Epithelial cell of proximal tubule (primary cell): Measurements from ENCODE around the gene SPTBN2. TPM values are rescaled to one million over a fixed set of nuclear protein-coding genes. Genes with fewer than 3 reads are reported as not detected.

Experiments
- DNase-seq: peaks from one replicate; pipeline ENCODE4 v3.0.0-alpha.2; 2011; ENCODE audit warnings: low read depth
- H3K4me3 ChIP-seq: 2 replicates; pipeline ENCODE4 v1.5.1; 2011; ENCODE audit warnings: low read depth, mild to moderate bottlenecking, low read length
- total RNA-seq: library from RNA; depleted of rRNA; stranded (reverse); fragments of >200 nt; gene quantifications from 2 replicates; pipeline ENCODE4 v1.2.3, GENCODE V29; 2015
- TF ChIP-seq, protein P1 (sequence below): conservative IDR thresholded peaks from 2 replicates; pipeline ENCODE4 v1.5.1; 2012; ENCODE audit warnings: low read depth, mild to moderate bottlenecking, low read length

The SPTBN2 gene
- total RNA-seq, 1 donor from 2014 or later: 63.9 TPM

GRCh38 chr11:66688561-66689534 is 40.2 kb downstream of the SPTBN2 start:
- TF ChIP-seq, protein P1, sequence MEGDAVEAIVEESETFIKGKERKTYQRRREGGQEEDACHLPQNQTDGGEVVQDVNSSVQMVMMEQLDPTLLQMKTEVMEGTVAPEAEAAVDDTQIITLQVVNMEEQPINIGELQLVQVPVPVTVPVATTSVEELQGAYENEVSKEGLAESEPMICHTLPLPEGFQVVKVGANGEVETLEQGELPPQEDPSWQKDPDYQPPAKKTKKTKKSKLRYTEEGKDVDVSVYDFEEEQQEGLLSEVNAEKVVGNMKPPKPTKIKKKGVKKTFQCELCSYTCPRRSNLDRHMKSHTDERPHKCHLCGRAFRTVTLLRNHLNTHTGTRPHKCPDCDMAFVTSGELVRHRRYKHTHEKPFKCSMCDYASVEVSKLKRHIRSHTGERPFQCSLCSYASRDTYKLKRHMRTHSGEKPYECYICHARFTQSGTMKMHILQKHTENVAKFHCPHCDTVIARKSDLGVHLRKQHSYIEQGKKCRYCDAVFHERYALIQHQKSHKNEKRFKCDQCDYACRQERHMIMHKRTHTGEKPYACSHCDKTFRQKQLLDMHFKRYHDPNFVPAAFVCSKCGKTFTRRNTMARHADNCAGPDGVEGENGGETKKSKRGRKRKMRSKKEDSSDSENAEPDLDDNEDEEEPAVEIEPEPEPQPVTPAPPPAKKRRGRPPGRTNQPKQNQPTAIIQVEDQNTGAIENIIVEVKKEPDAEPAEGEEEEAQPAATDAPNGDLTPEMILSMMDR: no peak
- no peak for DNase-seq
- no peak overlapping the region for H3K4me3 ChIP-seq

DNA sequence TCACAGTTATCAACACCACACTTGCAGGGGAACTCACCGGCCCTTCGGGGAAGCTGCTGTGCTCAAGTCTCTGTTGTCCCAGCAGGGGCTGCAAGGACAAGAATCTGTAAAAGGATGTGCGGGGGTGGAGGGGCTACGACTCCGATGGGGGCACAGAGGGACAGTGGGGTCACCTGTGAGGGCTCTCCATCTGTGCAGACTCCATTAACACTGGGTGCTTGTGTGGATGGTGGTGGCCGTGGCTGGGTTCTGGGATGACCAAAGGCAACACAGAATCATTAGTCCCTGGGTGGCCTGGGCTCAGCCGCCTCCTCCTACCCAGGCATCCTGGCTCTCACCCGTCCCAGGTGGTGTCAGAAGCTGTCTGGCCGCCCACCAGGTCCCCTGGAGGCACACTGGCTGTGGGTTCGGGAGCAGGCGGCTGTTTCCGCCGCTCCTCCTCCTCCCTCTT is 41.2 kb downstream of the SPTBN2 start:
- no peak overlapping the region for H3K4me3 ChIP-seq
- no peak for DNase-seq
- TF ChIP-seq, protein P1: no peak

DNA sequence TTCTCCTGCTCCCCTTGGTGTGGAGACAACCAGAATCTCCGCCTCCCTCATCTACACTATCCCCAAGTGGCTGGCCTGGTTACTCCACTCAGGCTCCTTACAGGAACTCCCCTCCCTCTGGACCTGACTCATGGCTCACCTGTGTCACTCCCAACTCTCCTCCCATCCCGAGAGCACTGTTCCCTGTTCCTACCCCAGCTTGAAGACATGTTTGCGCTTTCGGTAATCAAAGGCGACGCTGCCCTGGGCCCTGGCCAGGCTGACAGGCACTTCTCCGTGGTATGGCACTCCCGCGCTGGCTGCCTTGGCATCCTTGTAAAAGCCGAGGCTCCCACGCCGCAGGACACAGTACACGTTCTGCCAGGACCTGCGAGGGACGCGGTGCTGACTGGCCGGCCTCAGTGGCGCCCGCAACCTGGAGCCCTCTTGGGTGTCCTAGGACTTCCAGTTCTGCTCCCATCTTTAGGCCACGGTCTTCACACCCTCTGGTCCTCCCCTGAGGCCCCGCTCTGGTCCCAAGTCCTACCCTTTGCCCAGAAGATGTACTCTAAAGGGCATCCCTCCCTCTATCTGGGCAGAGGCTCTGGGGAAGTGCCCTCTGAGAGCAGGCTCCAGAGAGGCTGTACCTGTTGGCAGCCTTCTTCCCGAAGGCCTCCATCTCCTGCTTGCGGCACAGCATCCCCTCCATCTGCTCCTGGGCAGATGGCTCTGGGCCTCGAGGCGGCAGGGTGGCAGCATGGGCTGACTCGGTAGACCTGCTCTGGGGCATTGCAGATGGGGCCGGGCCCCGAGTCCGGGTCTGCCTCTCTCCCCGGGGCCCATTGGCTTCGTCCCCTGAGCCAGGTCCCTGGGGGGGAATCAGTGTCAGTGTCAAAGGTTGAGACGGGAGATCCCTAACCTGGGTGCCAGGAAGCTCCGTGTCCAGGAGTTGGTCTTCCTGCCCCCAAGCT is 41.9 kb downstream of the SPTBN2 start:
- no peak overlapping the region for H3K4me3 ChIP-seq
- DNase-seq: no peak
- TF ChIP-seq, protein P1: no peak

DNA sequence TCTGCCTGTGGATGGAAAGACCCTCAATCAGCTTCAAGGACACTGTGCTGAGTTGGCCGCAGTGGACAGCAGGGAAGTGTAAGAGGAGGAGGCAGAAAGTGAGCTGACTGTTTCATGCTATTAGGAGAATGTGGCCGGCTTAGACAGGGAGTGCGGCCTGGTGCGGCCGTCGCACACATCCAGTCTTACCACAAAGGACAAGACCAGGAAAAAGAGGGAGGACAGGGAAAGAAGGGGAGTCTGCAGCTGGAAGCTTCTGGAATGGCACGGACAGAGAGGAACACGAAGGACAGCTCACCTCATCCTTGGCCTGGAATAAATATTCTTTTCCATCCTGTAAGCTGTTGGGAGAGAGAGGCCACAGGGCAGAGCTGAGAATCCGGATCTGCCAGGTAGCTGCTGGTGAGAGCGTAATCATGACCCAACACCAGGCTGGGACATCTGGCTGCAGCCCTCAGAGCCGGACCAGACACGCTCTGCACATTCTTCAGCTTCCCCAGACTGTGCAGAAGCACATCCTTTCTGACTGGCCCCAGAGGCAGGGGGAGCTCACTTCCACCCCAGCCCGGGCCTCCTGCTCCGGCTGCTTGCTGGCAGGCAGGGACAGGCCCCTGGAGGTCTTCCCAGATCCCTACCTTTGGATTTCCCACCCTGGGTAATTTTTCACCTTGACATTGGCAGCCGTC is 42.8 kb downstream of the SPTBN2 start:
- TF ChIP-seq, protein P1: no peak
- no peak overlapping the region for H3K4me3 ChIP-seq
- no peak for DNase-seq

DNA sequence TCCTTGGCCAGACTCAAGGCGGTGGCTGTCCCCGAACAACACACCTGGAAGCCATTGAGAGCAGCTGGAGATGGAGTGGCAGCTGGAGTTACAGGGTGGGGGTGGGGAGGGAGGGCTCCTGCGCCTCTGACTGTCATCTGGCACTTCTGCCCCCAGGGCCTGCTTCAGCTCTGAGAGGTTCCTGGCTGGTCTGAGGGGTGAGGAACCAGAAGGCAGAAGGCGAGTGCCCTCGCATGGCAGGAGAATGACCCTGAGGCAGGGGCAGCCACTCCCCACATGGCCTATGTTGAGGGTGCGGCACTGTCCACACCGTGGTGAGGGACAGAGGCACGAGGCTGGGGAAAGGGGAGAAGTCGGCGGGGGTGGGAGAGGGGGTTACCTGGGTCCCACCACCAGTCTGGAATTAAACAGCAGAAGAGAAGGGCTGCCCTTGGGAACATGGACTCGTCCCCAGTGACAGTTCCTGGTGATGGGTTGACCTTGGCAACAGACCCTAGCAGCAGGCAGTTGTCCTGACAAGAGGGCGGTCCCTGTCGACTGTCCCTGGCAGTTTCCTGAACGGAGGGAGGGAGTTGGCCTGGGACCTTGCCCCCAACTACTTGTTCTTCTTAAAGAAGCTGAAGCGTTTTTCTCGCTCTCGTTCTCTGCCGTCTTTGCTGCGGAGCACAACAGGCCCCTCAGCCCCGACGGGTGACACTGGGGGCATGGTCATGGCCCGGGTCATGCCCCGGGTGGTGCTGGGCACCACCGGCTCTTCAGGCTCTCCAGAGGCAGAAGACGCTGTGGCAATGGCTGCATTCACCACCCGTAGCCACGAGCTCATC is 43.5 kb downstream of the SPTBN2 start:
- TF ChIP-seq, protein P1: no peak
- no peak for DNase-seq
- no peak overlapping the region for H3K4me3 ChIP-seq

DNA sequence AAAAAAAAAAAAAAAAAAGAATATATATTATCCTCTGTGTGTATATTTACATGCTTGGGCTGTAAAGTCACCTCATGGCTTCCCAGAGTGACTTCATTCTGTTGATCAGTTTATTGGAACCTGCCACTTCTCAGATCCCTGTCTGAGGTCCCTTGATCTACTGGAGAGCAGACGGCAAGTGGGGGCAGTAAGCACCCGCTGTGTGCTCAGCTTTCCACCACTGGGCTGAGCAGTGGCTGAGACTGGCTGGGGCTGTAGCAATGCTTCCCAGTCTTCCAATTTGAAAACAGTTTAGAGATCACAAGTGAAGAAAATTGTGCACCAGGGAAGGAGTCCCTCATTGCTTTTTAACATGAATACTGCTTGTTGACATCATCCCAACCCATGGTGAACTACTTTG is 44.4 kb downstream of the SPTBN2 start:
- TF ChIP-seq, protein P1: no peak
- H3K4me3 ChIP-seq: no peak overlapping the region
- DNase-seq: no peak
